Endodermal cell (in vitro differentiated cells): Measurements from ENCODE around the gene ECM1. TPM values are rescaled to one million over a fixed set of nuclear protein-coding genes. Genes with fewer than 3 reads are reported as not detected.
A peak's percentile ranks its signal among the peaks of the same experiment; 100 is the strongest.

Source experiments
- DNase-seq: peaks from one replicate; pipeline ENCODE4 v3.0.0-alpha.2; 2017
- H3K27ac ChIP-seq: 2 replicates; pipeline ENCODE4 v1.5.1; 2013; ENCODE audit warnings: mild to moderate bottlenecking, low read depth, low read length, moderate library complexity
- H3K27me3 ChIP-seq: 2 replicates; pipeline ENCODE4 v1.6.1; 2013; ENCODE audit warnings: mild to moderate bottlenecking, low read length, moderate library complexity; ENCODE audit not compliant: insufficient read depth, control insufficient read depth, poor library complexity, severe bottlenecking
- H3K36me3 ChIP-seq: 2 replicates; pipeline ENCODE4 v1.7.0; 2013; ENCODE audit warnings: mild to moderate bottlenecking, low read length, moderate library complexity; ENCODE audit not compliant: control insufficient read depth, insufficient read depth
- H3K4me1 ChIP-seq: one replicate; pipeline ENCODE4 v1.7.0; 2013; ENCODE audit warnings: low read length; ENCODE audit not compliant: control insufficient read depth, insufficient read depth
- H3K4me3 ChIP-seq: 2 replicates; pipeline ENCODE4 v1.5.1; 2013; ENCODE audit warnings: mild to moderate bottlenecking, low read length, moderate library complexity
- H3K9ac ChIP-seq: 2 replicates; pipeline ENCODE4 v1.6.1; 2013; ENCODE audit warnings: mild to moderate bottlenecking, low read length, moderate library complexity; ENCODE audit not compliant: poor library complexity, severe bottlenecking; ENCODE audit errors: extremely low read depth
- H3K9me3 ChIP-seq: 2 replicates; pipeline ENCODE4 v1.6.1; 2013; ENCODE audit warnings: mild to moderate bottlenecking, low read length, moderate library complexity; ENCODE audit not compliant: control insufficient read depth
- H3K27ac Mint-ChIP-seq: 2 replicates; pipeline ENCODE4 v1.8.0; 2020; ENCODE audit warnings: mixed read lengths
- H3K27me3 Mint-ChIP-seq: 2 replicates; pipeline ENCODE4 v1.8.0; 2021; ENCODE audit warnings: mild to moderate bottlenecking, mixed read lengths; ENCODE audit not compliant: insufficient read depth
- H3K36me3 Mint-ChIP-seq: 2 replicates; pipeline ENCODE4 v1.8.0; 2020; ENCODE audit warnings: low read depth, mixed read lengths
- H3K4me1 Mint-ChIP-seq: 2 replicates; pipeline ENCODE4 v1.8.0; 2020; ENCODE audit warnings: mixed read lengths
- H3K4me3 Mint-ChIP-seq: 2 replicates; pipeline ENCODE4 v1.8.0; 2020; ENCODE audit warnings: mild to moderate bottlenecking, moderate library complexity, mixed read lengths
- H3K9me3 Mint-ChIP-seq: 2 replicates; pipeline ENCODE4 v1.8.0; 2020; ENCODE audit warnings: mild to moderate bottlenecking, mixed read lengths
- WGBS, 2 experiments: methylation state at CpG; one replicate each; pipeline versions ENCODE4 v1.1.5 to v1.1.7; 2013; ENCODE audit warnings: missing lambda C conversion rate in 2 of 2, mixed read lengths in 1 of 2; ENCODE audit not compliant: insufficient coverage in 1 of 2, insufficient read length in 1 of 2; 5-methylcytosine and 5-hydroxymethylcytosine counted together
- total RNA-seq, 2 donors: library from RNA; stranded (reverse); fragmentation: NEBNext Ultra II Directional in 1 of 2; extraction: Animal tissue kit (Norgen Biotek cat#: 25700) in 1 of 2; gene quantifications; 2 replicates in 1 of 2; 3 replicates in 1 of 2; pipeline ENCODE4 v1.2.1, GENCODE V29; 2021
- TF ChIP-seq, protein P1 (sequence below): fragments of 200-600 bp; sonication (generic); conservative IDR thresholded peaks from 2 replicates; pipeline ENCODE4 v1.5.0; 2021; ENCODE audit warnings: antibody characterized with exemption, mild to moderate bottlenecking

Gene ECM1
- total RNA-seq, 2 donors from 2014 or later: 4.8 to 5.6 TPM

DNA sequence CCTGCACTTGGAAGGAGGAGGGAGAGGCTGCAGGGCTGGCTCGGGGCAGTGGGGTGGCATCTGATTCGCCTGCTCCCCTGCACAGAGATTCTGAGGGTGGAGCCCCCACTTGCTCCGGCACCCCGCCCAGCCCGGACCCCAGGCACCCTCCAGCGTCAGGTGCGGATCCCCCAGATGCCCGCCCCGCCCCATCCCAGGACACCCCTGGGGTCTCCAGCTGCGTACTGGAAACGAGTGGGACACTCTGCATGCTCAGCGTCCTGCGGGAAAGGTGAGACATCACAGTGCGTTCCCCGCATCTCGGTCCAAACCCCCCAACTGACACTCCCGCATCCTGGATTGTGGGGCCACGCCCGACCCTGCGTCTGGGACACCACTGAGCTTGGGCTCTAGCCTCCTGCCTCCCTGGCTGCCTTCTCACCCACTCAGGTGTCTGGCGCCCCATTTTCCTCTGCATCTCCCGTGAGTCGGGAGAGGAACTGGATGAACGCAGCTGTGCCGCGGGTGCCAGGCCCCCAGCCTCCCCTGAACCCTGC is 49.2 kb downstream of the ECM1 start:
- no peak overlapping the region for H3K9ac ChIP-seq
- peak; percentile 51 for DNase-seq
- no peaks in the 10 kb centered on the region for H3K4me1 ChIP-seq
- WGBS, 2 experiments: 92 to 98% methylated on average over 14 to 26 of the region's 26 CpGs
- H3K27me3 ChIP-seq: no peaks in the 10 kb centered on the region
- H3K36me3 Mint-ChIP-seq: peaks cover 2% of the 10 kb centered on the region
- H3K9me3 Mint-ChIP-seq: no peaks in the 10 kb centered on the region
- H3K27ac Mint-ChIP-seq: no peak overlapping the region
- no peak overlapping the region for H3K27ac ChIP-seq
- peaks cover 19% of the 10 kb centered on the region for H3K4me1 Mint-ChIP-seq
- no peaks in the 10 kb centered on the region for H3K9me3 ChIP-seq
- H3K27me3 Mint-ChIP-seq: no peaks in the 10 kb centered on the region
- TF ChIP-seq, protein P1, sequence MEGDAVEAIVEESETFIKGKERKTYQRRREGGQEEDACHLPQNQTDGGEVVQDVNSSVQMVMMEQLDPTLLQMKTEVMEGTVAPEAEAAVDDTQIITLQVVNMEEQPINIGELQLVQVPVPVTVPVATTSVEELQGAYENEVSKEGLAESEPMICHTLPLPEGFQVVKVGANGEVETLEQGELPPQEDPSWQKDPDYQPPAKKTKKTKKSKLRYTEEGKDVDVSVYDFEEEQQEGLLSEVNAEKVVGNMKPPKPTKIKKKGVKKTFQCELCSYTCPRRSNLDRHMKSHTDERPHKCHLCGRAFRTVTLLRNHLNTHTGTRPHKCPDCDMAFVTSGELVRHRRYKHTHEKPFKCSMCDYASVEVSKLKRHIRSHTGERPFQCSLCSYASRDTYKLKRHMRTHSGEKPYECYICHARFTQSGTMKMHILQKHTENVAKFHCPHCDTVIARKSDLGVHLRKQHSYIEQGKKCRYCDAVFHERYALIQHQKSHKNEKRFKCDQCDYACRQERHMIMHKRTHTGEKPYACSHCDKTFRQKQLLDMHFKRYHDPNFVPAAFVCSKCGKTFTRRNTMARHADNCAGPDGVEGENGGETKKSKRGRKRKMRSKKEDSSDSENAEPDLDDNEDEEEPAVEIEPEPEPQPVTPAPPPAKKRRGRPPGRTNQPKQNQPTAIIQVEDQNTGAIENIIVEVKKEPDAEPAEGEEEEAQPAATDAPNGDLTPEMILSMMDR: no peak
- H3K4me3 Mint-ChIP-seq: no peak overlapping the region
- no peak overlapping the region for H3K4me3 ChIP-seq
- H3K36me3 ChIP-seq: peaks cover 7% of the 10 kb centered on the region

DNA sequence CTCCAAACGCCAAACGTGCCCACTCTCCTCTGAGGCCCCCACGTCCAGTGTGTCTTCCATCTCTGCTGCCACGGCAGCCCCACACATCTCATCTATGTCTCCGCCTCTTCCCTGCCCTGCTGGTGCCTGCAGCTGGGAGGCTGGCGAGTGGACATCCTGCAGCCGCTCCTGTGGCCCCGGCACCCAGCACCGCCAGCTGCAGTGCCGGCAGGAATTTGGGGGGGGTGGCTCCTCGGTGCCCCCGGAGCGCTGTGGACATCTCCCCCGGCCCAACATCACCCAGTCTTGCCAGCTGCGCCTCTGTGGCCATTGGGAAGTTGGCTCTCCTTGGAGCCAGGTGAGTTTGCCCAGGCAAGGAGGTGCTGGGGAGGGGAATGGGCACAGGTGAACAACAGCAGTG is 49.9 kb downstream of the ECM1 start:
- peaks cover 26% of the 10 kb centered on the region for H3K4me1 Mint-ChIP-seq

DNA sequence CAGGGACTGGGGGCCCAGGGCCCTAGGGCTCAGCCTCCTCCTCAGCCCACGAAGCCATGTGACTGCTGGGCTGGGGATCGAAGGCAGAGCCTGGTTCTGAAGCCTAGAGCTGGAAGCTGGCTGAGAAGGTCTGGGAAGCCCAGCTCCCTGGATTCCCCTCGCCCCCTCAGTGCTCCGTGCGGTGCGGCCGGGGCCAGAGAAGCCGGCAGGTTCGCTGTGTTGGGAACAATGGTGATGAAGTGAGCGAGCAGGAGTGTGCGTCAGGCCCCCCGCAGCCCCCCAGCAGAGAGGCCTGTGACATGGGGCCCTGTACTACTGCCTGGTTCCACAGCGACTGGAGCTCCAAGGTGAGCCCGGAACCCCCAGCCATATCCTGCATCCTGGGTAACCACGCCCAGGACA is 50.4 kb downstream of the ECM1 start:
- H3K9me3 Mint-ChIP-seq: no peaks in the 10 kb centered on the region
- Histone ChIP-seq H3K9me3 (no peaks in the 10 kb centered on the region), H3K9ac (no peak overlapping the region), H3K36me3 (peaks cover 7% of the 10 kb centered on the region), H3K4me3 (no peak overlapping the region), H3K27ac (no peak overlapping the region), H3K27me3 (no peaks in the 10 kb centered on the region), H3K4me1 (peaks cover 10% of the 10 kb centered on the region)
- H3K4me1 Mint-ChIP-seq: peaks cover 31% of the 10 kb centered on the region
- TF ChIP-seq, protein P1: no peak
- no peak overlapping the region for H3K27ac Mint-ChIP-seq
- H3K27me3 Mint-ChIP-seq: no peaks in the 10 kb centered on the region
- DNase-seq: peak; percentile 47
- 83 to 100% methylated on average over 4 to 15 of the region's 15 CpGs for WGBS, 2 experiments
- peaks cover 2% of the 10 kb centered on the region for H3K36me3 Mint-ChIP-seq
- H3K4me3 Mint-ChIP-seq: no peak overlapping the region

More for the DNA sequence above, 49.9 kb downstream of the ECM1 start:
- Histone ChIP-seq H3K4me1 (peaks cover 6% of the 10 kb centered on the region), H3K9me3 (no peaks in the 10 kb centered on the region), H3K36me3 (peaks cover 7% of the 10 kb centered on the region), H3K27ac (no peak overlapping the region), H3K4me3 (no peak overlapping the region), H3K9ac (no peak overlapping the region), H3K27me3 (no peaks in the 10 kb centered on the region)
- peaks cover 2% of the 10 kb centered on the region for H3K36me3 Mint-ChIP-seq
- H3K27me3 Mint-ChIP-seq: no peaks in the 10 kb centered on the region
- WGBS, 2 experiments: 79 to 93% methylated on average over 5 to 15 of the region's 15 CpGs
- H3K27ac Mint-ChIP-seq: no peak overlapping the region
- TF ChIP-seq, protein P1: no peak
- no peak overlapping the region for H3K4me3 Mint-ChIP-seq
- peak; percentile 50 for DNase-seq
- no peaks in the 10 kb centered on the region for H3K9me3 Mint-ChIP-seq
